Fibroblast of peridontal ligament (primary cell): ENCODE results near the gene HYCC1.
A peak's percentile ranks its signal among the peaks of the same experiment; 100 is the strongest.

Experiments
- DNase-seq: peaks from one replicate; pipeline ENCODE4 v3.0.0-alpha.2; 2010; ENCODE audit errors: extremely low read depth

HYCC1 gene

DNA sequence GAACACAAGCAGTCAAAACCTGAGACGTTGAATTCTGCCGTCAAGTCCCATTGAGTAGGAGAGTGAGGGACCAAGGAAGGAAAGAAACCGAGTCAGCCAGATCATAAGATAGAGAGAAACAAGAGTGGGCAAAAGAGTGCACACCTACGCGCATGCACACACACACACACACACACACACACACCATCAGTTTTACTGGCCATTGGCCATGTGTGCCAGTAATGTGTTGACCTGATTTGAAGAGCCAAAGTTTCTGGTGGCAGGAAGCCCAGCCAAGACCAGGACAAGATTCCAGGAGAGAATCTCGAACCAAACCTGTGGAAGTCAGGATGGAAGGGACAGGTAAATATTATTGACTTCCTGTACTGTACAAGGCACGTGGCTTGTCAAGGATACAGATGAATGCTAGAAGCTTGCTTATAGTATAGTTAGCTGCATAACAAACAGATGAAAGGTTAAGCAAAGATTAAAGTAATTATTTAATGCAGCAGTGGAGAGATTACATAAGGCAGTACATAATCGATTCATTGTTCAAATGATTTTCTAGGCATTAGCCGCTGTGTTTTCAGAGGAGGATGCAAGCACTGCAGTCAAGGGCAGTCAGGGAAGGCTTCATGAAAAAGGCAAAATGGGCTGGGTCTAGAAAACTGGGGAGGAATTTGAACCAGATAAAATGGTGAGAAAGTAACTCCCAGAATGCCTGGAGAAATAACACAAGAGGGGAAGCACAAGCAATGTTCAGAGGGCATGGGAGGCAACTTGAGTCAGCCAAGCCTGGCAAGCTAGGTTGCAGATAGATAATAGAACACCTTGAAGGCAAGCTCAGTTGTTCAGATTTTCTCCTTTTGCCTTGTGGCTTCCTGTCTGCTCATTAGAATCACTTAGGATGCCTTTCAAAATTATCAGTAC, 2.7 kb upstream of the HYCC1 start:
- DNase-seq = no peak

DNA sequence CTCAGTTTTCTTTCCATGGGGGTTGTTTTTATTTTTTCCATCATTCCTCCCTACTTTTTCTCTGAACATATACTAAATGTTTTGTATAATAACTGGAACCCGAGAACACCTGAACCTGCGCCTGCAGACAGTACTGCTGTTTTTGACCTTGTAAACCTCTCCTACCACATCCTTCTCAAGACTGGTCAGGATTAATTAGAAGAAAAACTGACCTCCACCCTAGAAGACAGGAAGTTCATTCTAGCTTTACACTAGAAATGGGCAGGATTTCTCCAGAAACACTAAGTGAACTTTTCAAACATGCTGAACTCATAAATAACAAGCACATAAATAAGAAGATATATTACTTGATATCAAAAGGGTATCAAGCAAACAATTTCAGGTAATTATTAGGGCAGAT, 751 bp upstream of the HYCC1 start:
- no peak for DNase-seq

DNA sequence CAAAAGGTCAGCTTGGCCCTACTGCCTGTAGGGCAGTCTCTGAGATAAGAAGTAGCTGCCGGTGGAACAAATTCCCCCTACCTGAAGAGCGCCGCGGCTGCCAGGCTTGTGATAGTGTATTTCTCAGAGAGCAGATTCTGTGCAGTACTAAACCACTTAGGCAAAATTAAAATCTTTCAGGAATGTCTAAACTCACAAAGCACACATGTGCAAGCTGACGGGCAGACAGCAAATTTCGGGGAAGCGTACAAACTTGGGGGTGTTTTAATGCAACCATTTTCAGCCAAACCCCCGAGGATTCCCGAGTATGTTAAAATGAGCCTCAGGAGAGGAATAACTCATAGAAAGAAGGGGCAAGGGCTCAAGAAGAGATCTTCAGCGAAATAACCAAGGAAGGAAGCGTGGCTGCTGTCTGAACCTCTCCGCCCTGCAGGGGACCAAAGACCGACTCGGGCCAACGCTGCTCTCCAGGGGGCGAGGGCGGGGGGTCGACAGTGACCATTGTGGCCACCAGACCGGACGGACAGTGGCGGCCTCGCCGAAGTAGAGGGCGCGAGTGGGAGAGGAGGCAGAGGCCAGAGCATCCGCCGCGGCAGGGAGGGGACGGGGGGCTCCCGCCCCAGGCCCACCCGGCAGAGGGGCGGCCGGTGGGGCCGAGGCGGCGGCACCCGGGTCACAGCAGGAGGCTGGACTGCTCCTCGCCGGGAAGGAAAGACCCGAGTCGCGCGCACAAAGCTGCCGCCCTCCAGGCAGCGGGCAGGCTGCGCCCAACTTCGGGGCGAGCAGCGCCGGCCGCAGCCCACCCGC, 819 bp downstream of the HYCC1 start:
- DNase-seq = no peak

DNA sequence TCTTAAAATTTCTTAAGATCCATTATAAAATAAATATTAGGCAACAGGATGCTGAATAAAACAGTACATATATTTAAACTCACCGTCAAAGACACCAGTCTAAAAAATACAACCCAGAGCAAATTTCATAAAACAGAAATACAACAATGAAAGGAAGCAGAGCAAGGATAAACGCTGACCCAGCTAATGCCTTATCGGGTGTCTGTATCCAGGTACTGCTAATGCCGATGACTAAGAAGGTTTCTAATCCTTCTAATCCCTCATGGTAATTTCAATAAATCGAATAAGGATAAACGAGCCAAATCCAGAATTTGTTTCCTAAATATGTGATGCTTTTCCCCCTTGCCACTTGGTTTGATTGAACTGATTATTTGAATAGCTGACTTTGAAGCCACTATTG, 1.7 kb downstream of the HYCC1 start:
- no peak for DNase-seq

DNA sequence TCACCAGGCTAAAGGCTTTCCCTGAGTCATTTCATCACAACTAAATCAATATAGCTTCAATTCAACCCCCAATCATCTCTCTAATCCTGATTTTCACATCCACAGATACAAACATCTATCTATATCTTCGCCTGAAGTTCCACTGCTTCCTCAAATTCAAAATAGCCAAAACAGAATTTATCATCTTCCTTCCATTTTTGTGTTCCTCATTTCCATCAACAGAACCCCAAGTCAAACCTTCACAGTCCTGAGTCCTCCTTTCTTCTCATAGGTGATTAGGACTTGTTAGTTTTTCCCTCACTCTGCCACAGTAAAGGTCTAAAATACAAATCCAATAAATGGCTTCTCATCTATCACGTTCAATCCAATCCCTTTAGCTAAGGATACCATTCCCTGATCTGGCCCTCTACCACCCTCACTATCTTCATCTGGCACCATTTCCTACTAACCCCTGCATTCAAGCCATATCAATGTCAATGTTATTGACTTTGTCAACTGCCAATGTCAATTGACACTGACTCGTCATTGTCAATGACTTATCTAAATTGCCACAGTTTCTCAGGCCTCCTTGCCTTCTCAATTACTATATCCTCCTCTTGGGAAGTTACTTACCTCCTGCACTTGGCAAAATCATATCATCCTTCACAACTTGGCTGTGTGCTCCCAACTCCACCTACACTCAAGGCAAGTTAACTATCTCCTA, 2.6 kb downstream of the HYCC1 start:
- DNase-seq = no peak

DNA sequence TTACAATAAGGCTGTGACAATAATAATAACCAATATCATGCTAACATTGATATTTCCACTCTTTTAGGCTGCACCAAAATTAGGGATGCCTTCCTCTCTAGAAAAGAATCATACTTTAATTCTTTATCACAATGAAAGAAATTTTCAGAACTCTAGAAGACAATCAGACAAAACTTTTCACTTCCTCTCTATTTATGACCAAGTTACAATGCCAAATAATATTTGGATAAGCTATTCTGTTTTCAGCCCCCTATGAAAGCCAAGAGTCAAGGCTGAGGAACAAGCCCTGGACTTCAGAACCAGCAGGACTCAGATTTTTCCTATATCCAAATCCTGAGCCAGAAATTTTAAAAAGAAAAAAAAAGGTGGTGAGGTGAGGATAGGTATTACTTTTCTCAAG, 4.6 kb downstream of the HYCC1 start:
- DNase-seq = no peak

DNA sequence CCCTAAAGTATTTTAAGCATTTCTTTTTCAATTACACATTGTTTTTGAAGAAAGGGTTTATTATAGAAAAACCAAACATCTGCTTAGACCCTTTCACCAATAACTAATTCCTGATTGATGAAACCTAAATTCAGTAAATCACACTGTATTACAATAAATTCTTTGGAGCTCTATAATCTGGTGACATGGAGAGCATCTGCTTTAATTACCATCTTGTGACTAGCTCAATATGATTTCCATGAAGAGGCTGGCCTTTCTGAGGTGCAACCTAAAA, 9.7 kb downstream of the HYCC1 start:
- no peak for DNase-seq

DNA sequence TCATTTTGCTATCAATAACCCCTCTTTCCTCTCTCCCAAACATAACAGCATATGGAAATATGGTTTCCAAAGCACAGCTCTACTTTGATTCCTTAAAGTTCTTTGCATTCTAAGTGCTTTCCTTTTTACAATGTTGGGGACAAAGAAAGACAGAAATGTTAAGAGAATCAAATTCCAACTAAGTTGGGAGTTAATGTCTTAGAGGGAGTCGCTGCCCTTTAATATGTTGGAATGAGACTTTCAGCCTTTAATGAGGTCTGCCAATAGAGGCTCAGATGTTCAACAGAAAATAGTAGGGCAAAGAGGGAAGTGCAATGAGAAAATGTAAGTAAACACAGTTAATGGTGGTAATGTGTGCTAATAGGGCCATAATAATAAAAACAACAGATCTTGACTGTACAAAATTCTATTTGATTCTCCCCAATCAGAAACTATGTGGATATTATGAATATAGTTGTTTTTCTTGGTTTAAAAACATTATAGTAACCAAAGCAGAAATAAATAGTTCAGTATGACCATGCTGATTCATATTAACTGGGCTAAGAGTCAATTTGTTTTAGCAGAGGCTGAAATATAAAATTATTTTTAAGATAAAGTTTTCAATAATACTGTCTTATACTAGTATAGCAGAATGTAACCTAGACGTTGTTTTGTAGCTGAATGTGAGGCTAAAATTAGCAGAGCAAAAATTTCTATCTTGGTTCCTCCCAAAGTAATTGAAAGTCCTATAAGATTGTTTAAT, 10.3 kb downstream of the HYCC1 start:
- peak; percentile 54 for DNase-seq

DNA sequence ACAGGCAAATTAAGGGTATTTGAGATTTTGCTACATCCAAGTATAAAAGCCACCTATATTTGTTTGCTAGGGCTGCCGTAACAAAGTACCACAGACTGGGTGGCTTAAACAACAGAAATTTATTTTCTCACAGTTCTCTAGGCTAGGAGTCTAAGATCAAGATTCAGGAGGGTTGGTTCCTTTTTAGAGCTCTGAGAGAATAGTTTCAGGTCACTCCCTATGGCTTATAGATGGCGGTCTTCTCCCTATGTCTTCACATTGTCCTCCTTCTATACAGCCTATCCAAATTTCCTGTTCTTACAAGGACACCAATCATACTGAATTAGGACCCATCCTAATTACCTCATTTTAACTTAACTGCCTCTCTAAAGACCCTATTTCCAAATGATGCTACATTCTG, 11.2 kb downstream of the HYCC1 start:
- no peak for DNase-seq

DNA sequence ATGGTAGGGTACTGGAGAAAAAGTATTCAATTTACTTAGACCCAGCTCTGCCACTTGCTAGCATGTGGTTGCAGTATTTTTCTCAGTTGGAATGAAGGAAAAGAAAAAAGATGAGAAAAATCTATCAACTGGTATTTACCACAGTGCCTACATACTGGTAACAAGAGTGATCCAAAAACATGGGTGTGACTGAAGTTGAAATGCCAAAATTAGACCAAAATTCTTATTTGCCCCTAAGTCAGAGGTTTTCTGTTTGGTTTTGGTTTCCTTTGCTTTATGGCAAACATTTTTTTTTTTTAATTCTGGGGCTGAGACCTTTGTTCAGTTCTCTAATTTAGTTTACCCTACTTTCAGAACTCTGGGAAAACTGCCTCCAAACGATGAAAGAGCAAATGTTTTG, 12.3 kb downstream of the HYCC1 start:
- peak; percentile 49 for DNase-seq

DNA sequence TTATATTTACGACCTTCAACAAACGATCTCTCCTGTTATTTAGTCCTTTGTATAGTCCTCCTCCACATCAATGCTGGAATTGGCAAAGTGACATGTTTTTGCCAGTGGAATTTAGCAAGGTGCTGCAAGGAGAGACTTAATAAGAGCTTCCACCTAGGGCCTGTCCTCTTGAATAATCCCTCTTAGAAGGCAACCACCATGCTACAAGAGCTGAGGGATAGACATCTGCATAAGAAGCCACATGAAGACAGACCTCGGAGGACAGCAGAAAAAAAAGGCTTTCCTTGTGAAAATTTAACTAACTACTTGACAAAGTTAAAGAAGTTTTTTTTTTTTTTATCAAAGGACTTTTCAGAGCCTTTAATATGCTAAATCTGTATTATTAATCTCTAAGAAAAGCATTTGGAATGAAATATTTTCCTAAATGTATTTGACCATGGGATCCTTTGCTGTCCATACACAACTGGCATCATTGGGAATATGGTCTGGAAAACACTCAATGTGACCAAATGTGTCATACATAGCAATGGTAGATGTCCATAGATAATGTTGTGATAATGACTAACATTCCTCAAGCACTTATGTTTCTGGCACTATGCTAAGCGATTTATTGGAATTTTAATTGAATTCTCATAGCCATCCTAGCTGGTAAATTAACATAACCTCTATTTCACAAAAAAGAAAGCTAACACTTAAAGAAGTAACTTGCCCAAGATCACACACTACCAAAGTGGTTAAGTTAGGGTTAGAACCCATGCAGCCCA, 13.2 kb downstream of the HYCC1 start:
- no peak for DNase-seq

DNA sequence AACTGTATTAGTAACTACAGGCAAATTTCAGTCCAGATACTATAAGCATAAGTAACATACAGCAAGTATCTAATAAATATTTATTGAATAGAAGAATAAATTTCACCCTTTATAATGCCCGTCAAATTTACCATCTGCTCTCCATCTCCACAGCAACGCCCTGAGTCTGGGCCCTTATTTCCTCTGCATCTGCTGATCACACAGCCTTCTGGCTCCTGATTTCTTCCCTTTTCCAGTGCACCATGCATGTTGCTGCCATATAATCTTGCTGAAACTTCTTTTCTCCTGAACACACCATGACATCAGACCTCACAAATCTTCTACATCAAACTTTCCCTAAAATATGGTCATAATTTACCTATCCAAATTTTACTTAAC, 15.4 kb downstream of the HYCC1 start:
- no peak for DNase-seq

DNA sequence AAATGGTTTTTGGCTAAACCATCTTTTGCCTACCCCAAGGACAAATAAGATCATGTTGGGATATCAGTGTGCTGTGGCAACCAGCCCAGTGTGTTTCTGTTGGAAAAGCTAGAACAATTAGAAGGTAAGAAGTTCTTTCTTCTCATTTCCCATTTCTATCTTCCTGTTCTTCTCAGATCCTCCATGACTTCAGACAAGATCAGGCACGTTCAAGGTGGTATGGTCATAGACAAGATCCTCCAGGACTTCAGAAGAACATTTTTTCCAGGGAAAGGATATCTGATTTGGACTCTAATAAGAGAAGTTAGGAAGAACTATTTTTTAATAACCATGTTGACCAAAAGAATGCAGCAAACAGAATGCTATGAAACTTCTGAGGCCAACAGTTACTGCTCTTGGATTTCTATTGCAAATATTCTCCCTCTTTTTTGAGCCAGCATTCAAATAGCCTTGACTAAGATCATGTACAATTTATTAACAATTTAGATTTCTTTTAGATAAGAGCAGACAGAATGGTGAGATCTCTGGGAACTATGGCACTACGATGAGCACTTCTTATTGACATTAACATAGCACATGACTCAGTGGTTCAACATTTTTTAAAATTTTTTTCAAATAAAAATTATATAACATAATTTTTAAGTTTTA, 15.9 kb downstream of the HYCC1 start:
- DNase-seq = no peak

DNA sequence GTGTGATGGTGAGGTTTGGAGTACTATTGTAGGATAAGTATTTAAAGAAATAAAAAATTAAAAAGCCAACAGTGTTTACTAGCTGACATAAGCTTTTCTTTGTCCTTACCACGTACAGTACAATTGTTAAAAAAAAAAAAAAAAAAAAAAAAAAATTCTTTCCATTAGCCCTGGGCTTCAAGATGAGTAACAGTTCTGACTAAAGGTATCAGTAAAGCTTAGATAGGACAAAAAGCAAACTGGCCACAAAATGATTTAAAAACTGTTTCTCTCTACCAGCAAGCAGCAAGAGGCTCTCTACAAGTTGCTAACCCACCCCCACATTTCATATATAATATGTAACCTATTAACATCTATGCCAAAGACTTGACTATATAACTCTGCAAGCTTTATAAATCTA, 17.5 kb downstream of the HYCC1 start:
- no peak for DNase-seq

DNA sequence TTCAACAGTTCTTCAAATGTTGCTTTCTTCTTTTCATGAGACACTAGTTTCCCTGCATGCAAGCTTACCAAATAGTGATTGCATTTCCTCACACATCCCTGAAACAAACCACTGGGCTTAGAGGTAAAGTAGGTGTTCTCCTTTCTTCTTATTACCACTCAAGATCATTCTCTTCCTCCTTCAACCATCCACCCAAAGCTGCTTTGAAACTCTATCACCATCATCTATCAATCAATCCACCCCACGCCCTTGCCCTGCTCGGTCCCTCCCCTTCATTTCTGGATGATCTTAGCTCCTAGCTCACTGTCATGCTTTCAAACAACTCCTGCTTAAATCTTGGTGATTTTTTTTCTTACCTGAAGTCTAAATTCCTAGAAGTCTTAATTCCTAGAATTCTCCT, 18.9 kb downstream of the HYCC1 start:
- DNase-seq = no peak

DNA sequence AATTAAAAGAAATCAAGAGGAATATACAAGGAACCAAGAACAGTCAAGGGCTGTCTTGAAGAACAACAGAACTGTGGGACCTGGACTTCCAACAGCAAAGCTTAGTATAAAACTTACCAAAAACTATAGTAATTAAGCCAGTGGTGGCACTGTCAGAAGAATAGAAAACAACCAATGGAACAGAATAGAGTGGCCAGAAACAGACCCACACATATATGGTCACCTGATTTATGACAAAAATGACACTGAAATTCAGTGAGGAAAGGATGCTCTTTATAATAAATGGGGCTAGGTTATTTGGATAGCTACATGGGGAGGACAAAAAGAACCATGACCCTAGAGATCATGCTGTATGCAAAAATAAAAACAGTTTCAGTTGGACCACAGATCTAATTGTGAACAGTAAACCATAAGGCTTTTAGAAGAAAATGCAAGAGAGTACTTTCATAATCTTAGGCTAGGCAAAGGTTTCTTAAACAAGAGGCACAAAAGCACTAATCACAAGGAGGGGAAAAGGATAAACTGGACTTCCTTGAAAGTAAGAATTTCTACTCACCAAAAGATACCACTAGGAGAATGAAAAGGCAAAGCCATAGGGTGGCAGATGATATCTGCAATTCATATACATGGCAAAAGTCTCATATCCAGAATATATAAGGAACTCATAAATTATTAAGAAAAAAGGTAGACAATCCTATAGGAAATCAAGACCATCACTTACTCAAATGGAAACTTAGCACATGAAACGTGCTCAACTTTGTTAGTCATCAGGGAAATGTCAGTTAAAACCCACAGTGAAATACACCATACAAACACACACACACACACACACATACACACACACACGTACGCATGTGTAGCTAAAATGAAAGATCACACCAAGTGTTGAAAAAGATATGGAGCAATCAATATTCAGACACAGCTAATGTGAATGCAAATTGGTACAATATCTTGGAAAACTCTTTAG, 20.8 kb downstream of the HYCC1 start:
- no peak for DNase-seq

DNA sequence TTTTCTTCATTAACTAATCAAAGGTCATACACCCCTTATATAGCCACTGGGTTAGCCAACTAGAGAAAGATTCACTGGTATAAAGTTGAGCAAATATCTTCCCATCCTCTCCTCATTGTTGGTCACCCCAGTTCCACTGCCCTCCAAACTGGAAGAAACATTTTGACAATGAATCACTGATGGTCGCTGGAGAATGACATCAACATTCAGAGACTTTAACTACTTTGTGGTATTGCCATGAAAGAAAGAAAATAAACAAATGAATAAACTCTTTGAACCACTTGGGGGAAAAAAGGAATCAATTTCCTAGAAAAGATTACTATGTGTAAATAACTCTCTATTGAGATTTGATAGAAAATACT, 23.4 kb downstream of the HYCC1 start:
- DNase-seq = peak; percentile 91

DNA sequence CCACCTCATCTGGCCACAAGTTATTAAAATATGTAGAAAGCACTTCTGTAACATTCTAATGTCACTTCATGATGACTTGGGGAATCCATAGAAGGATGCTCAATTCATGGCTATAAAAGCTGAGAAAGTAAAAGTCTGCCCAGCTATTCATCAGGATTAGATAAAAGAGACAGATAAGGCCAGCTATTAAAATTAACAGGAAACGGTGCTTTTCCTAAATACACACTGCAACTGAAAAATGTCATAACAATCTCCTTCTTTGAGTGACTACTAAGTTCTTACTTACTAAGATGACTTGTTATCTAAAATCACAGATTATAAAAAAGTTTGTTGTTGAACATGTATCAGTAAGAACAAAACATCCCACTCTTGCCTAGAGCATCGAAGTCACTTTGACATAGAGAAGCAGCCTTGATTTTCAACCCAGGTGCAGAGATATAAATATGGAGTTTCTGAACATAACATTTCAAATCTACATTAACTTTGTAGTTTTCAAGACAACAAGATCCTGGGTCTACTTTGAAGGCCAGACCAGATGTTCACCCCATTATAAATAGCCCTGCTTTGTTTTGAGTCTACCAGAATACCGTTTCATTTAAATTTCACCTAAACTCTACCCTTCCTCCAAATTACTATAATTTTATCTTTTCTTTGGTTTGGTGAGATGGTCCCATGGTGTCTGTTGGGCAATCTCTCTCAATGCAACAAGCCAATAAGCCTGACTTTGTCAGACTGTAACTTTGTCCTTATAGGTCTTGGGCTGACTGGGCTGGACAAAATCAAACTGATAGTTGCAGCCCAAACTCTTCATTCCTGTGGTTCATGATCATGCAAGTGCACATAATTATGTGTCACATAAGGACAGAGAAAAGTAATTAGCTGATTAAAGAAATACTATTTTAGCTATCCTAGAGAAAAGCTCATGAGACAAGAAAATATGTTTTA, 24.0 kb downstream of the HYCC1 start:
- peak; percentile 39 for DNase-seq

DNA sequence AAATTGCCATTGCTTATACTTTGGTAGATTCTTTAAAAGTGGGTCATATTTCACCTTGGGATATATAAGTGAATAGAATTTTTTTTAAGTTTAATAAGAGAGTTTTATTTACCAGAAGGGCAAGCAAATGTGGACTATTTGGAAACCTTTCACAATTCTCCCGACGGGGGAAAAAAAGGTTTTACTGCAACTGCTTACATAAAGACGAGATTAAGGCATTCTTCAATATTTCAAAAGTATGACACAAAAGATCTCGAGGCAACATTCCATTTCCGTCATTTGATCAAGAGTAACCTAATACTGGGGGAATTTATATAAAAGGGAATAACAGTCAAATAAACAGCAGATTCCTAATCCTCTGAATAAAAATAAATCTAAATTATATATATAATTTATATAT, 28.5 kb downstream of the HYCC1 start:
- DNase-seq = no peak
